ENCODE measurements around the gene RUNX2.

- no peak for TF ChIP-seq NBN (IDR thresholded peaks at IDR 0.05; ENCODE audit: low read depth)
- TF ChIP-seq CTCF (IDR thresholded peaks at IDR 0.05 in 2 of 3, conservative IDR thresholded peaks at IDR 0.05 in 1 of 3; ENCODE audit: insufficient read depth in 2 of 3, low read depth in 1 of 3, low read length in 3 of 3), result no peak
- TF ChIP-seq SMC3 (conservative IDR thresholded peaks at IDR 0.05; ENCODE audit: insufficient read depth, low read depth, low read length), result no peak
- TF ChIP-seq CEBPB (tag; IDR thresholded peaks at IDR 0.05), result no peak
- no peak for TF ChIP-seq POLR2A (conservative IDR thresholded peaks at IDR 0.05)
- TF ChIP-seq NFIX (CRISPR knock-in tag; IDR thresholded peaks at IDR 0.05; ENCODE audit: low read depth), result no peak
- no peak for TF ChIP-seq BRCA1 (IDR thresholded peaks at IDR 0.05)
- TF ChIP-seq BRCA1 (CRISPR knock-in tag; IDR thresholded peaks at IDR 0.05), result no peak
Measured at GRCh38 chr6:45428727-45429126, 100.6 kb downstream of the RUNX2 start.

Data from K562 (cell line).